Measurements from ENCODE around the gene DNAH14. TPM values are rescaled to one million over a fixed set of nuclear protein-coding genes. Genes with fewer than 3 reads are reported as not detected.

The DNAH14 gene
- polyA plus RNA-seq, 1 donor from 2014 or later, result 24.9 TPM

- Histone ChIP-seq H3K4me2 (ENCODE audit: low read length) (no peak overlapping the region), H2AFZ (ENCODE audit: low read depth, low read length) (no peak overlapping the region), H3K36me3 (ENCODE audit: insufficient read depth, low read length) (no peaks in the 10 kb centered on the region), H3K4me3 (ENCODE audit: low read length) (no peak overlapping the region), H3K27ac (ENCODE audit: low read length) (no peak overlapping the region), H3K9me3 (ENCODE audit: low read length) (no peaks in the 10 kb centered on the region), H3K9ac (ENCODE audit: low read length) (no peak overlapping the region), H3F3A (ENCODE audit: insufficient read depth, low read length, poor library complexity, severe bottlenecking) (no peaks in the 10 kb centered on the region), H3K79me2 (replicated peaks; ENCODE audit: insufficient read depth, low read length) (no peaks in the 10 kb centered on the region), H3K9me2 (ENCODE audit: insufficient read depth, low read length) (no peaks in the 10 kb centered on the region), H4K20me1 (ENCODE audit: insufficient read depth) (no peaks in the 10 kb centered on the region), H3K27me3 (ENCODE audit: insufficient read depth, low read depth, low read length) (no peaks in the 10 kb centered on the region)
- TF ChIP-seq EZH2 (IDR thresholded peaks at IDR 0.05; ENCODE audit: borderline replicate concordance, insufficient read depth, low read length, poor library complexity, severe bottlenecking), result no peak
- TF ChIP-seq MXI1 (conservative IDR thresholded peaks at IDR 0.05; ENCODE audit: poor library complexity, severe bottlenecking), result no peak
- TF ChIP-seq REST (IDR thresholded peaks at IDR 0.05; ENCODE audit: borderline replicate concordance), result no peak
- no peak for TF ChIP-seq CTCF (IDR thresholded peaks at IDR 0.05; ENCODE audit: poor library complexity, severe bottlenecking)
- no peak for TF ChIP-seq SMC3 (conservative IDR thresholded peaks at IDR 0.05; ENCODE audit: poor library complexity)
- TF ChIP-seq EP300 (conservative IDR thresholded peaks at IDR 0.05; ENCODE audit: poor library complexity, severe bottlenecking), result no peak
- no peak for TF ChIP-seq POLR2AphosphoS5 (IDR thresholded peaks at IDR 0.05)
- no peak for TF ChIP-seq TAF1 (IDR thresholded peaks at IDR 0.05; ENCODE audit: low read depth)
- TF ChIP-seq RAD21 (conservative IDR thresholded peaks at IDR 0.05), result no peak
Measured at GRCh38 chr1:225121095-225121494, 191.6 kb downstream of the DNAH14 start.

DNA sequence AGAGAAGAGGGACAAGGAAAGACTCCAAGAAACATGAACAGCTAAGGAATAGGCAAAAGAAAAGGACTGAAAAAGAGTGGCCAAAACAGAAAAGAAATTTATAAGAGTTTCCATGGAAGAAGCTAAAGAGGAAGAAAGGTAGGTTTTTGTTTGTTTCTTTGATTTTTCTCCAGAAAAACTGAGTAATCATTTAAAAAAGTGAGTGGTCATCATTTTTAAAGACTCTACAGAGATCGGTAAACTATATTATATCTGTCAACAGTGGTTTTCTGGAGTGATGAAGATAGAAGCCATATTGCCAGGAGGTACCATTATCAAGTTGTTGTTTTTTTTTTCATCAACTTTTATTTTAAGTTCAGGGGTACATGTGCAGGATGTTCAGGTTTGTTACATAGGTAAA, 202.4 kb downstream of the DNAH14 start:
- Histone ChIP-seq H4K20me1 (ENCODE audit: insufficient read depth) (no peaks in the 10 kb centered on the region), H2AFZ (ENCODE audit: low read depth, low read length) (no peak overlapping the region), H3K27ac (ENCODE audit: low read length) (no peak overlapping the region), H3K9me3 (ENCODE audit: low read length) (no peaks in the 10 kb centered on the region), H3K4me3 (ENCODE audit: low read length) (no peak overlapping the region), H3K27me3 (ENCODE audit: insufficient read depth, low read depth, low read length) (no peaks in the 10 kb centered on the region), H3K9ac (ENCODE audit: low read length) (no peak overlapping the region), H3F3A (ENCODE audit: insufficient read depth, low read length, poor library complexity, severe bottlenecking) (no peaks in the 10 kb centered on the region), H3K36me3 (ENCODE audit: insufficient read depth, low read length) (no peaks in the 10 kb centered on the region), H3K4me2 (ENCODE audit: low read length) (no peak overlapping the region), H3K9me2 (ENCODE audit: insufficient read depth, low read length) (no peaks in the 10 kb centered on the region), H3K79me2 (replicated peaks; ENCODE audit: insufficient read depth, low read length) (no peaks in the 10 kb centered on the region)
- no peak for TF ChIP-seq MXI1 (conservative IDR thresholded peaks at IDR 0.05; ENCODE audit: poor library complexity, severe bottlenecking)
- TF ChIP-seq EP300 (conservative IDR thresholded peaks at IDR 0.05; ENCODE audit: poor library complexity, severe bottlenecking), result no peak
- no peak for TF ChIP-seq POLR2AphosphoS5 (IDR thresholded peaks at IDR 0.05)
- TF ChIP-seq EZH2 (IDR thresholded peaks at IDR 0.05; ENCODE audit: borderline replicate concordance, insufficient read depth, low read length, poor library complexity, severe bottlenecking), result no peak
- no peak for TF ChIP-seq TAF1 (IDR thresholded peaks at IDR 0.05; ENCODE audit: low read depth)
- TF ChIP-seq SMC3 (conservative IDR thresholded peaks at IDR 0.05; ENCODE audit: poor library complexity), result no peak
- TF ChIP-seq REST (IDR thresholded peaks at IDR 0.05; ENCODE audit: borderline replicate concordance), result no peak
- TF ChIP-seq RAD21 (conservative IDR thresholded peaks at IDR 0.05), result no peak
- no peak for TF ChIP-seq CTCF (IDR thresholded peaks at IDR 0.05; ENCODE audit: poor library complexity, severe bottlenecking)
